Epidermal melanocyte (primary cell): Measurements from ENCODE around the gene NAXE.
"Not testable (repeated sequence)": the region's sequence is repeated elsewhere in the genome, so short reads cannot be mapped to it uniquely, and the experiment has no call there.

Source experiments
- DNase-seq: peaks from one replicate; pipeline ENCODE4 v3.0.0; 2011; ENCODE audit warnings: low spot score; ENCODE audit not compliant: insufficient read length

The NAXE gene

DNA sequence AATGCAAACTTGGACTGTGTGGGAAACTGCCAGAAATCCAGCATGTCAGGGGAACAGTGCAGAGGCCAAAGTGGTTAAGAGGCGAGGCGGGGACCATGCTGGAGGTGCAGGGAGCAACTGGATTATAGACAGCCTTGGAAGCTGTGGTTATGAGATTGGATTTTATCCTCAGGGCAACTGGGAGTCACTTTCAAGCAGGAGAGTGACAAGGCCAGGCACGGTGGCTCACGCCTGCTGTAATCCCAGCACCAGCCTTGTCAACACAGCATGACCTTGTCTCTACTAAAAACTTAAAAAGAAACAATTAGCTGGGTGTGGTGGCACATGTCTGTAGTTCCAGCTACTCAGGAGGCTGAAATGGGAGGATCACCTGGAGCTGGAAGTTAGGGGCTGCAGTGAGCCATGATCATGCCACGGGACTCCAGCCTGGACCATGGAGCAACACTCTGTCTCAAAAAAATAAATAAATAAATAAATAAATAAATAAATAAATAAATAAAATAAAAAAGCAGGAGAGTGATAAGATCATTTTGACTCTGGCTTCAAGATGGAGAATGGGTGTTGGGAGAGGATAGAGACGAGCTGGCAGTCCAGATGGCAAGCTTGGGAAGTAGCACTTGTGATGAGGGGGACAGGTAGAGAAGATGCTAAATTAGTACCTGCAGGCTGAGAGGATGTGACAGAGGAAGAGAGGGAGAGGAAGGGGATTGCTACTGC lies 31.2 kb downstream of the NAXE start:
- no peak for DNase-seq

DNA sequence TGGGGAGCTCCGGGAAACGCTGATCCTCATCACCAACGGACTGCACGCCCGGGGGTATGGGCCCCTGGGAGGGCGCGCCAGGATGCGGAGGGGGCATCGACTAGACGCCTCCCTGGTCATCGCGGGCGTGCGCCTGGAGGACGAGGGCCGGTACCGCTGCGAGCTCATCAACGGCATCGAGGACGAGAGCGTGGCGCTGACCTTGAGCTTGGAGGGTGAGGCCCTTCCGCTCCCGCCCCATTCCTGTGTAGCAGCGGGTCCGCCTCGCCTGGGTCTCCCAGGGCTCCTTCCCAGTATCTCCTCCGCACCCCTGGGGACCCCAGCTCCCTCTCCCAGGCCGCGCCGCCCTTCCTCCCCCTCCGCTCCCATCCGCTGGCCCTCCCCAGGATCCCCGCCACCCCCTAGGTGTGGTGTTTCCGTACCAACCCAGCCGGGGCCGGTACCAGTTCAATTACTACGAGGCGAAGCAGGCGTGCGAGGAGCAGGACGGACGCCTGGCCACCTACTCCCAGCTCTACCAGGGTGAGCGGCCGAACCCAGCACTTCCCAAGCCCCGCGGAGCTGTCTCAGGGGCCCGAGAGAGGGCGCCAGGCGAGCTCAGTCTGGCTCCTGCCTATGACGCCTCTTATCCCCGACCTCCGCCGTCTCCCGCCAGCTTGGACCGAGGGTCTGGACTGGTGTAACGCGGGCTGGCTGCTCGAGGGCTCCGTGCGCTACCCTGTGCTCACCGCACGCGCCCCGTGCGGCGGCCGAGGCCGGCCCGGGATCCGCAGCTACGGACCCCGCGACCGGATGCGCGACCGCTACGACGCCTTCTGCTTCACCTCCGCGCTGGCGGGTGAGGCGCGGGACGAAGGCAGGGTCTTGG lies 32.6 kb downstream of the NAXE start:
- DNase-seq = no peak

DNA sequence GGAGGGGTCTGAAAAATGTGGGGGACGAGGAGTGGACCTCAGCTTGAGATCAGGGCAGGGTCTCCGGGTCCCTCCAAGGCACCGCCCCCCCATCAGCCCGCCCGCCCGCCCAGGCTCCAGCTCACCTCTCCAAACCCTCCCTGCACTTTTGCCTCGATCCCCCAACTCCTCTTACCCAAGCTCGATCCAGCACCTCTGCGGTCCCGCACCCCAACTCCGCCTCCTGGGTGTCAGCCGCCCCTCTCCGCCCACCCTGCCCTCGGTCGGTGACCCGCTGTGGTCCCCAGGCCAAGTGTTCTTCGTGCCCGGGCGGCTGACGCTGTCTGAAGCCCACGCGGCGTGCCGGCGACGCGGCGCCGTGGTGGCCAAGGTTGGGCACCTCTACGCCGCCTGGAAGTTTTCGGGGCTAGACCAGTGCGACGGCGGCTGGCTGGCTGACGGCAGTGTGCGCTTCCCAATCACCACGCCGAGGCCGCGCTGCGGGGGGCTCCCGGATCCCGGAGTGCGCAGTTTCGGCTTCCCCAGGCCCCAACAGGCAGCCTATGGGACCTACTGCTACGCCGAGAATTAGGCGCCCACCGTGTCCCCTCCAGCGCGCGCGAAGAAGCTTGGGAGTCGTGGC lies 33.3 kb downstream of the NAXE start:
- no peak for DNase-seq

DNA sequence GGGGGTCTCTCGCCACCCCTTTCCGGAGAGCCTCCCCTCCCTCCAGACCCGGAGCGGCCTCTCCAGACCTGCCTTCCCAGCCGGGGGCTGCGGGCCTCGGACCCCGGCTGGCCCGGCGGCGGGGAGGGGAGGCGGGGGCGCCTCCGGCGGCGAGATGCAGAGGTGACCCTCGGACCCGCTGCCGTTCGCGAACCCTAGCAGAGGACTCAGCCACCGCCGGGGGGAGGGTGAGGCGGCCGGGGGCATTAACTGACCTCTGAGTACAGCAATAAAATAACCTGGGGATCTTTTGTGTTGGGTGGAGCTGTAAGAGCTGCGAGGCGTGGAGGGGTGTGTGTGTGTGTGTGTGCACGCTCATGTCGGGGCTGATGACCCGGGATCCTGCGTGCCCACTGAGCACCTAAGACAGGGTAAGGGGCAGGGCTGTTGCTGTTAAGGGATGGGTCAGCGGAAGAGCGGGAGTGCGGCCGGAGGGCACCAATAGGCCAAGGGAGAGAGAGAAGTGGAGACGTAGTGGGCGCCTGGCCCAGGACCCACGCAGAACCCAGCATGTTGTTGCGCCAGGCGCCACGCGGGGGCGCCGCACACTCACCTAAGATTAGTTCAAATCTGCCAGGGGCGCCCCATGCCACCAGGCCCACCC lies 34.0 kb downstream of the NAXE start:
- no peak for DNase-seq

DNA sequence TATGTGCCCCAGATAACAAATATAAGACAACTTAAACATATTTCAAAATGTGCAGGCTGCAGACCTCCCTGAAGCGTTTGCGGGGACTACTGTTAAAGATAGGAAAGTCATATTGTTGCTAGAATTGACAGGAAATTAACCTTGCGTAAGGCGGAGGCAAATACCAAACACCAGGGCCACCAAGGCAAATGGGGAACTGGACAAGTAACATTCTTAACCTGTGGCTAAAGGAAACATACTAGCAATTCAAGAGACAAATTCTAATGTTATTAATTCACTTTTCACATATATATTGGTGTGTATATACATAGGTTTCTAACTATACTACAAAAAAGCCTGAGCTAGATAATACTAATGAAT lies 34.5 kb downstream of the NAXE start:
- no peak for DNase-seq

DNA sequence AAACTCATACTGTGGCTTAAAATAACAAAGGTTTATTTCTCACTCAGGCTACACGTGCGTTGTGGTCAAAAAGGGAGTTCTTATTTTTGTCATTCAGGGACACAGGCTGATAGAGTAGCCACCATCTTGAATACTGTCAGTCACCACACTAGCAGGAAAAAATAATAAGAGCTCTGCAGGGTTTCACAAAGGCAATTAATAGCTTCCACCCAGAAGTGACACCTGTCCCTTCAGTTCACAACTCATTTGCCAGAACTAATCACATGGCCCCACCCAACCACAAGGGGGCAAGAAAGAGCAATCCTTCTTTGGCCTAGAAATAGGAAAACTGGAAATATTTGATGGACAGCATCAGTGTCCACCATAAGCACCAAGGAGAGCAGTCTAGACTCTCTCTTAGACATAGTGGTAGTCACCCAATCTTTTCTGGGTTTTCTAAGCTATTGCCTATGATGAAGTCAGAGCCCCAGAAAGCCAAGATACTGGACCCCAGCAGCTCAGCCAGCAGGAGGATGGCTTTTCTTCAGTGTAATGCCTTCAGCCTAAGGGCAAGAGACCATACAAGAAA lies 35.8 kb downstream of the NAXE start:
- DNase-seq = no peak

DNA sequence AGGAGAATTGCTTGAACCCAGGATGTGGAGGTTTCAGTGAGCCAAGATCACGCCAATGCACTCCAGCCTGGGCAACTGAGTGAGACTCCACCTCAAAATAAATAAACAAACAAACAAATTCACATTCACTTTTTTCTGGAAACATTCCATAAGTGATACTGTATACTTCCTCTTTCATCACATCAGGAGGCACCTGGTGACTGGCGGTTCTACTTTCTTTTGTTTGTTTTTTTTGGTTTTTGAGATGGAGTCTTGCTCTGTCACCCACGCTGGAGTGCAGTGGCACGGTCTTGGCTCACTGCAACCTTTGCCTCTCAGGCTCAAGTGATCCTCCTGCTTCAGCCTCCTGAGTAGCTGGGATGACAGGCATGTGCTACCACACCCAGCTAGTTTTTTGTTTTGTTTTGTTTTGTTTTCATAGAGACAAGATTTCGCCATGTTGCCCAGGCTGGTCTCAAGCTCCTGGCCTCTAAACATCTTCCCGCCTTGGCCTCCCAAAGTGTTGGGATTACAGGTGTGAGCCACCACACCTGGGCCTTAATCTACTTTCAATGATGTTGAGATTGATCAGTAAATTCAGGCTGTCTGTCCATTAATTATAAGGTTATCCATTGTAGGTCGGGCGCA lies 38.4 kb downstream of the NAXE start:
- DNase-seq = no peak

DNA sequence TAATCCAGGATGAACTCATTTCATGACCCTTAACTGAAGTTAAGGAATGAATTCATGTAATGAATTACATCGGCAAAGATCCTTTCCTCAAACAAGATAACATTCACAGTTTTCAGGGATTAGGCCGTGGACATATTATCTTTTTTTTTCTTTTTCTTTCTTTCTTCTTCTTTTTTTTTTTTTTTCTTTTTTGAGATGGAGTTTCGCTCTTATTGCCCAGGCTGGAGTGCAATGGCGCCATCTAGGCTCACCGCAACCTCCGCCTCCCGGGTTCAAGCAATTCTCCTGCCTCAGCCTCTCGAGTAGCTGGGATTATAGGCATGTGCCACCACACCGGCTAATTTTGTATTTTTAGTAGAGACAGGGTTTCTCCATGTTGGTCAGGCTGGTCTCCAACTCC lies 39.6 kb downstream of the NAXE start:
- not testable (repeated sequence) for DNase-seq

DNA sequence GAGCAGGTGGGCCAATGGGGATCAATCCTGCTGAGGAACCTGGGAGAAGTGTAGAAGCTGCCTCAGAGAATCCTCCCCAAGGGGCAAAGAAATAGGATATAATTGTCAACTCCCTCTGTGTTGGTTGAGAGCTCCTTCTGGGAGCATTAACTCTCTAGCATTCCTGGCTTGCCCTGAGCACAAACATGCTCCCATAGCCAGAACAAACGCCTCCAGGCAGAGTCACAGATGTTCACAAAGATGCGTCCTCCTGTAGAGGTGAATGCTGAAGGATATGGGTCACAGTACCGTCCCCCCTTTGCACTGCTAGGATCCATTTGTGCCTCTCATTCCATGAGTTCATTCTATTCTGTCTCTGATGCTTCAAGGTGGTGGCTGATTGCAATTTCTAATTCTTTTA lies 40.8 kb downstream of the NAXE start:
- DNase-seq = no peak

DNA sequence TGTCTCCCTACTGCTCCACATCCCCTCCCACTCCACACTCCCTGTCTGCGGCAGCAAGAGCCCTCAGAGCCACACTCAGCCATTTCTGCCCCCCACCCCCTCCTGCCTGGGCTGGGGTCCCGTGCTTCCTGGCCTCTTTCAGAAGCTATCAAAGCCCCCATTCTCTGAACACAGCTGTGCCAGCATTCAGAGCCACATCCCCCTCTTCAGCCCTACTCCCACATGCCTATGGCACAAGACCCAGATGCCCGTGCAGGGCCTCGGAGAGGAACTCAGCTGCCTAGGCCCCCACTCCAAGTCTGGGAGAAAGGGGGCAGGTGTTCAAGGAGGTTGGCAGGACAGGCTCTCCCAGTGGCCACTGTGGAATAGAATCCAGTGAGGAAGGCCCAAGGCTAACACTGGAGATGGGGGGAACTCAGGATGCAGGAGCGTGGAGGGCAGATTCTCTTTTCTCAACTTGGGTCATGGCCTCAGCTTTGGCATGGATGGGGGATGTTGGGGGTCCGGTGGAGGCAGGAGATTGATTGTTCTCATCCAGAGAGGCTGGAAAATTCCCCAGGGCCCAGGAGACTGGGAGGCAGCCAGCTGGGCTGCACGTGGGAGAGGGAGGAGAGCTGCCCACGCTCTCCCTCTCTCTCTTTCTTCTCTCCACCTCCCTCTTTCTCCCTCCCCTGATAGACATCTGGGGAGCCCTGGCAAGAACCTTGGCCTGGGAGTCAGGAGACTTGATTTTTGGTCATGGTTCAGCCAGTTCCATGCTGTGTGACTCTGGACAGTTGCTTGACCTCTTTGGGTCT lies 46.8 kb downstream of the NAXE start:
- peak; percentile 20 for DNase-seq

DNA sequence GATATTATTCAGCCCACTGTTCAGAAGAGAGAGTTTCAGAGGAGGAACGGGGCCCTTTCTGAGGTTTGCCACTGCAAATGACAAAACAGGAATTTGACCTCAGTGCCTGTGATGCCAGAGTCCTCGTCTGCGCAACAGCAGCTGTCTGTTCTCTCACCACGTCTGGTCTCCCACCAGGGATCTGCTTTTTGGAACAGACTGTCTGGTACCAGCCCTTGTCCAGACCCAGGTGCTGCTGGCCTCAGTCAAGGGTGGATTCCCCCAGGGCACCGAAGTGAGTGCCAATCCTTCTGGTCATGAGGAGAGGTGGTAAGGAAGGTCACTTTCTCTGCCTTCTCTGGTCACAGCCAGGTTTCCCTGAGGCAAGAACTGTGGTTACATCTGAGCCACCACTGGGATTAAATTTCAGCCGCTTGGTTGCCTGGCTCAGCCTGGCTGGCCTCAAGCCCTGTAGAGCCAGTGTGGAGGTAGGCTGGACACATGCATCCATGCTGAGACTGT lies 48.1 kb downstream of the NAXE start:
- DNase-seq = no peak

DNA sequence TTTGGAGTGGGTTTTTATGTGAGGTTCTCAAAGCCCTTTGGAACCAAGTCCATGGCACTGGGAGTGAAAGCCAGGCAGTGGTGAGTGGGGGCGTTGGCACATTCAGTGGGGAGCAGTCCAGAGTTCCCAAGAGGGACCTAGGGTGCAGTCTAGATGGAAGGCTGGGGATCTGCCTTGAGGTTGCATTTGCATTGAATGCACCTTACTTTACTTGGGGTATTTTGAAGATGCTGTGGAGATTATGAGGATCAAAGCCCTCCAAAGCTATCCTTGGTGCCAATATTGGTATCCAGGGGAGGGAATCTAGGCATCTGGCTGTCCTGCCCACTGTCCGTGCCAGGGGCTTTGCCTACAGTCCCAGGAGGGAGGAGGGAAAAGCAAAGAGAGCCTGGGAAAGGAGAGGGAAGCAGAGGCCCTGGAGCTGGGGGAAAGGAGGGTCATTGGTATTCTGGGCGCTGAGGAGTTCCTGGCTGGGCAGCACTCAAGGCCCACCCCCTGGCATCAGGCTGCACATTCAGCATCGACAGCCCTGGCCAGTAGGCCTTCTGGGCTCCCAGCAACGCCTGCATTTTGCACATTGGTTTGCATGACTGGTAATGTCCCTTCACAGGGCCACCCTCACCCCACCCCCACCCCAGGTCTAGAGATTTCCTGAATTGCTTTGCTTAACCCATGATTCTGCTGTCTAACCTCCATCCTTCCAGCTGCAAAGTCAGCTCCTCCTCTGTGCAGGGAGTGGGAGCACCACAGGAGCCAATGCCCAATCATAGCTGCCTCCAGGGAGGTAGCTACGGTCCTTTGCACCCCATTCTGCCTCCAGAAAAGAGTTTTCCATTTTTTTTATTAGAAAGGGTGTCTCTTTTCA lies 49.5 kb downstream of the NAXE start:
- no peak for DNase-seq

DNA sequence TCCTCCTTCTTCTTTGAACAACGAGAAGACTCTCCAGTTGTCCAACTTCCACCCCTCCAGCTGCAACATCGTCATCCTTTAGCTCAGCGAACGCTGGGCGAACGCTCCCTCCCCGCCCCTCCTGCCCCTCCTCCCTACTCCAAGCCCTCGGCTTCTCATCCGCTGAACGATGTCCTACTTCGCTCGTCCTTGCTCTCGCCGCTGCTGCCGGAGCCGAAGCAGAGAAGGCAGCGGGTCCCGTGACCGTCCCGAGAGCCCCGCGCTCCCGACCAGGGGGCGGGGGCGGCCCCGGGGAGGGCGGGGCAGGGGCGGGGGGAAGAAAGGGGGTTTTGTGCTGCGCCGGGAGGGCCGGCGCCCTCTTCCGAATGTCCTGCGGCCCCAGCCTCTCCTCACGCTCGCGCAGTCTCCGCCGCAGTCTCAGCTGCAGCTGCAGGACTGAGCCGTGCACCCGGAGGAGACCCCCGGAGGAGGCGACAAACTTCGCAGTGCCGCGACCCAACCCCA lies 50.2 kb downstream of the NAXE start, which contains the start of gene BCAN:
Gene BCAN (plus strand): TSS at position 357 of the 504 bp plus-strand sequence. CDS start 3,938 bp downstream, outside the sequence.
- peak; percentile 92 for DNase-seq

DNA sequence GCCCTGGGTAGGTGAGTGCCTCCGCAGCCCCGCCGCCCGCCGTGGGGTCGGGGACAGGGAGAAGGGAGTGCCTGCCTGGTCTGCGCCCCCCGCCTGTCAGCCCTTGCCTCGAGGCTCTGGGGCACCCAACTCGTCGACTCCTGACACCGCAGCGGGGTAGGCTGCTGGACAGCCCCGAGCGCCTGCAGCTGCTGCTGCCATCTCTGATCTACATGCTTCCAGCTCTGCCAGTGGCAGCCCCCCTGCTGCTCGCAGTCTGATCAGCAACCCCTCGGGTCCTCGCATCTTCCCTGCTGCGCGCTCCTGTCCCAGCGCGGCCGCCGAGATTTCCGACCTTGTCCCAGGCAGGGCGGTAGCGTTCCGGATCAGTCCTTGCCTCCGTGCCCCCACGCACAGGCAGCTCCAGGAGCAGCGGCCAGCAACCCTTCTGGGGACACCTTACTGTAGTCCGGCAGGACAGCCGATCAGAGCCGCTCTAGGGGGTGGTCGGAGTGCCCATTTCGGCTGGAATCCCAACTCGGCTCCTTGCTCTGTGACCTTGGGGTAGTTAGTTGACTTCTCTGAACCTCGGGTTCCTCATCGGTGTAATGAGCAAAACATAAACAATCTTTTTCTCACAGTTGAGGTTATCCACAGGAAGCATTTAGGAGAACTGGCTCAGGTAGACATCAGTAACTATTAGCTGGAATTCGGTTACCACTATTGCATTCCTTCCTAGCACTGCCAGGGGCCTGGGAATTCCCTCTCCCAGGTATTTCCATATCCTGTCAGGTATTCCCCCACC lies 50.9 kb downstream of the NAXE start:
- no peak for DNase-seq

DNA sequence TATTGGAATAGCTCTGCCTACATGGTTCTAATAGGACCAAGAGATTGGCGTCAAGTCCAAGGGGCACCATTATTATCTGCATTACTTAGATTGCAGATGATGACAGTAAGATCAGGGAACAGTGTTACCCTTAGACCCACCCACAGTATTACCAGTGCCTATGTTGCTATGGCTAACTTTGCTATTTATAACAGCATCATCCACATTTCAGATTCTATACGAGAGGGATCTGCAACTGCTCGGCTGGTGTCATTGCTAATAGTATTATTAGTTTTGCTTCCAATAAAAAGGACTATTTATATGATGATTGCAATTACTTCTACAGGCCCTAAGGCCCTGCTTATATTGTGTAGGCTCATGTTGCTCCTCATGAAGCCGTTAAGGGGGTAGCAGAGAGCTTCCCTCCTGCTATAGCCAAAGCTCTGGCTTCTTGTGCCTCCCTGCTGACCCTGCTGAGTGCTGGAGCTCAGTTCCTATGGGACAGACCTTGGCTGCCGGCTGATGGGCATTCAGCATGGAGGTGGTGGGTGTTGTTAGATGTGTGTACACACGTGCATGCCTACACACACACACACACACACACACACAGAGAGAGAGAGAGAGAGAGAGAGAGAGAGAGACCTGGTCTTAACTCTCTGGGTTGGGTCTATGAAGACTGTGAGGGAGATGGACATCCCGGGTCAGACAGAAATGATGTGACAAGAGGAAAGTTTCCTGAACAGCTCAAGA lies 51.6 kb downstream of the NAXE start:
- no peak for DNase-seq

DNA sequence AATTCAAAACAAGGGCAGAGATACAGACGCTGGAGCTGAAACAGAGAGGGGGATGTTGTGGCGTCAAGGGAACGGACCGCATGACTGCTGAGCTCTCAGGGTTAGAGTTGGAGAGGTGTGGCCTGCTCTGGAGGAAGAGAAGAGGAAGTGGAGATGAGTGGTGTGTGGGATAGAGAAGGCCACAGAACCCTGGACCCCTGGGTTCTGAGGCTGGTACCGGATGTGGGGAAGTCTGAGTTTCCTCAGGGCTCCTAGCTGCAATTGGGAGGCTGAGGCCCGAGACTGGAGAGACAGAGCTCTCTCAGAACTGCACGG lies 52.2 kb downstream of the NAXE start:
- peak; percentile 71 for DNase-seq
